HCT116 (cell line): ENCODE results near the gene PAK1.

Experiments used
- FOSL1 ChIP-seq: IDR thresholded peaks from 2 replicates; pipeline ENCODE4 v1.6.1; 2012; ENCODE audit warnings: low read depth
- POLR2A ChIP-seq: IDR thresholded peaks from 2 replicates; pipeline ENCODE4 v1.7.0; 2011; ENCODE audit warnings: borderline replicate concordance; ENCODE audit not compliant: insufficient read depth, insufficient read length; ENCODE audit errors: extremely low read depth
- POLR2AphosphoS5 ChIP-seq: IDR thresholded peaks from 2 replicates; pipeline ENCODE4 v1.6.1; 2011; ENCODE audit warnings: mild to moderate bottlenecking, low read depth, low read length, moderate library complexity

DNA sequence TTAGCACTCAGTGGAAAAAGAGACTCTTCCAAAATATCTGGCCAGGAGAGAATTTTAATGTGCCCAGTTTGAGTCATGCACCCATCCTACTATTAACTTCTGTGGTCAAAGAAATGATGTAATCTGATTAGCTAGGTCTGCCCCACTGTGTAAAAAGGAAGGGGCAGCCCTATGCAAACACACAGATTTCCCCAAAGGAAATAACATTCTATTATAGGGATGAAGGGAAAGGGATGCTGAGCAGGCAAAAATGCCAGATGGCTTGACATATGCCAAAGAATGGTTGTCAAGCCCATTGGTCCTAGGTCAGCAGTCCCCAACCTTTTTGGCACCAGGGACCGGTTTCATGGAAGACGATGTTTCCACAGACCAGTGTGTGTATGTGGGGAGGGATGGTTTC is 43.3 kb upstream of the PAK1 start:
- no peak for TF ChIP-seq POLR2A
- no peak for TF ChIP-seq FOSL1
- no peak for TF ChIP-seq POLR2AphosphoS5
